Endothelial cell (in vitro differentiated cells): ENCODE data around the gene SLC5A10. TPM values are rescaled to one million over a fixed set of nuclear protein-coding genes. Genes with fewer than 3 reads are reported as not detected.
A peak's percentile ranks its signal among the peaks of the same experiment; 100 is the strongest.

Source experiments
- DNase-seq: peaks from one replicate; pipeline ENCODE4 v3.0.0; 2021; ENCODE audit warnings: low spot score
- H3K27ac Mint-ChIP-seq: one replicate; pipeline ENCODE4 v1.8.0; 2021; ENCODE audit warnings: mixed read lengths, inconsistent platforms; ENCODE audit not compliant: unreplicated experiment
- H3K27me3 Mint-ChIP-seq: one replicate; pipeline ENCODE4 v1.8.0; 2021; ENCODE audit warnings: mild to moderate bottlenecking, moderate library complexity, mixed read lengths, inconsistent platforms; ENCODE audit not compliant: unreplicated experiment
- H3K36me3 Mint-ChIP-seq: one replicate; pipeline ENCODE4 v1.8.0; 2021; ENCODE audit warnings: mild to moderate bottlenecking, low read depth, mixed read lengths, inconsistent platforms; ENCODE audit not compliant: unreplicated experiment
- H3K4me1 Mint-ChIP-seq: one replicate; pipeline ENCODE4 v1.8.0; 2021; ENCODE audit warnings: mild to moderate bottlenecking, mixed read lengths, inconsistent platforms; ENCODE audit not compliant: unreplicated experiment
- H3K4me3 Mint-ChIP-seq: one replicate; pipeline ENCODE4 v1.8.0; 2021; ENCODE audit warnings: mild to moderate bottlenecking, mixed read lengths, inconsistent platforms; ENCODE audit not compliant: unreplicated experiment
- H3K9me3 Mint-ChIP-seq: one replicate; pipeline ENCODE4 v1.8.0; 2021; ENCODE audit warnings: mixed read lengths, inconsistent platforms; ENCODE audit not compliant: unreplicated experiment
- total RNA-seq: library from RNA; stranded (reverse); fragmentation: NEBNext Ultra II Directional; extraction: Animal tissue kit (Norgen Biotek cat#: 25700); gene quantifications from one replicate; pipeline ENCODE4 v1.2.1, GENCODE V29; 2021; ENCODE audit not compliant: unreplicated experiment
- TF ChIP-seq, protein P1 (sequence below): fragments of 200-600 bp; sonication (generic); IDR thresholded peaks from one replicate; pipeline ENCODE4 v1.5.0; 2021; ENCODE audit warnings: antibody characterized with exemption; ENCODE audit not compliant: unreplicated experiment

SLC5A10 gene
- total RNA-seq, 1 donor from 2014 or later, result 0.08 TPM

GRCh38 chr17:18992454-18993130 is 40.6 kb downstream of the SLC5A10 start:
- Mint-ChIP-seq H3K27ac (no peak overlapping the region), H3K9me3 (no peaks in the 10 kb centered on the region), H3K4me1 (peaks cover 3% of the 10 kb centered on the region), H3K4me3 (no peak overlapping the region), H3K36me3 (peaks cover 4% of the 10 kb centered on the region), H3K27me3 (peaks cover 3% of the 10 kb centered on the region)
- DNase-seq, result no peak
- TF ChIP-seq, protein P1, sequence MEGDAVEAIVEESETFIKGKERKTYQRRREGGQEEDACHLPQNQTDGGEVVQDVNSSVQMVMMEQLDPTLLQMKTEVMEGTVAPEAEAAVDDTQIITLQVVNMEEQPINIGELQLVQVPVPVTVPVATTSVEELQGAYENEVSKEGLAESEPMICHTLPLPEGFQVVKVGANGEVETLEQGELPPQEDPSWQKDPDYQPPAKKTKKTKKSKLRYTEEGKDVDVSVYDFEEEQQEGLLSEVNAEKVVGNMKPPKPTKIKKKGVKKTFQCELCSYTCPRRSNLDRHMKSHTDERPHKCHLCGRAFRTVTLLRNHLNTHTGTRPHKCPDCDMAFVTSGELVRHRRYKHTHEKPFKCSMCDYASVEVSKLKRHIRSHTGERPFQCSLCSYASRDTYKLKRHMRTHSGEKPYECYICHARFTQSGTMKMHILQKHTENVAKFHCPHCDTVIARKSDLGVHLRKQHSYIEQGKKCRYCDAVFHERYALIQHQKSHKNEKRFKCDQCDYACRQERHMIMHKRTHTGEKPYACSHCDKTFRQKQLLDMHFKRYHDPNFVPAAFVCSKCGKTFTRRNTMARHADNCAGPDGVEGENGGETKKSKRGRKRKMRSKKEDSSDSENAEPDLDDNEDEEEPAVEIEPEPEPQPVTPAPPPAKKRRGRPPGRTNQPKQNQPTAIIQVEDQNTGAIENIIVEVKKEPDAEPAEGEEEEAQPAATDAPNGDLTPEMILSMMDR, result no peak

DNA sequence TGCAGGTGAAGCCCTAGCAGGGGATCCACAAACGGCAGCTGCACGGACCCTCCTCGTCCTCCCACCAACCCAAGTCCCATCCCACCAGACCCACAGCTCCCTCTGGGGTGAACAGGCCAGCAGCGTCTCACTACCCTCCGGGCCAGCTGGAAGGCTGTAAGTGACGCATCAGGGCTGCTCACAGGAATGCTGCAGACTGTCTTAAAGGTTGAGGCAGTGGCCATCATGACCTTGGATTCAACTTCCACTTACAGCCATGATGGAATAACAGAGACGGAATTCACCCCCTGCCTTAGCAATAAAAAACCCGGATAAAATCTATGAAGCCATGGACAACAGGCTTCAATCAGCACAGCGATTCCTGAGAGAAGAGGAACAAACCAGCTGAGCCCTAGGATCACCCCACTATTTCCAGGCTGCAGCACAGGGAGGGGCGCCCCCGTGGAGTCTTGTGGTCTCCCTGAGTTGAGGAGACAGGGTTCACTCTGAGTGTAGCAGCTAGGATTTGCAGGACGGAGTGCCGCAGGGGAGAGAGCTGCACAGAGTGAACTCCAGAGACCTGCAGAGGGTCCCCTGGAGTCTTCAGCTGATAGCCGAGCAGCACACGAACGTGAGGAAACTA is 42.1 kb downstream of the SLC5A10 start:
- Mint-ChIP-seq H3K9me3 (no peaks in the 10 kb centered on the region), H3K27ac (peak overlapping the region; percentile 50), H3K36me3 (peaks cover 4% of the 10 kb centered on the region), H3K4me1 (peaks cover 3% of the 10 kb centered on the region), H3K27me3 (peaks cover 3% of the 10 kb centered on the region), H3K4me3 (no peak overlapping the region)
- TF ChIP-seq, protein P1, result no peak
- DNase-seq, result no peak

GRCh38 chr17:18994631-18995030 is 42.7 kb downstream of the SLC5A10 start:
- TF ChIP-seq, protein P1, result no peak
- Mint-ChIP-seq H3K36me3 (peaks cover 4% of the 10 kb centered on the region), H3K27ac (no peak overlapping the region), H3K4me3 (no peak overlapping the region), H3K4me1 (peaks cover 3% of the 10 kb centered on the region), H3K27me3 (peaks cover 3% of the 10 kb centered on the region), H3K9me3 (no peaks in the 10 kb centered on the region)
- DNase-seq, result no peak

DNA sequence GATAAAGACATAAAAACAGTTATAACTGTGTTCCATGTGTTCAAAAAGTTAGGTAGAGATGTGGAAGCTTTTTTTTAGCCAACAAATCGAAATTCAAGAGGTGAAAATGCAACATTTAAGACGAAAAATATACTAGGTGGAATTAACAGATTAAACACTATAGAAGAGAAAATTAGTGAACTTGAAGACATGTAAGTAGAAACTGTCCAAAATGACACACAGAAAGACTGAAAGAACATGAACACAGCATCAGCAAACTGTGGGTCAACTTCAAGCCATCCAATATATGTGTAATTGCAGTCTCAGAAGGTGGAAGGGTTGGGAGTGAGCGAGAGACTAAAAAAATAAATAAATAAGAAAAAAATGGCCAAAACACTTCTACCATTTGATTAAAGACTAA is 43.3 kb downstream of the SLC5A10 start:
- peak overlapping the region; percentile 63 for H3K4me3 Mint-ChIP-seq
- DNase-seq, result no peak
- H3K27me3 Mint-ChIP-seq, result peaks cover 3% of the 10 kb centered on the region
- H3K27ac Mint-ChIP-seq, result no peak overlapping the region
- no peaks in the 10 kb centered on the region for H3K9me3 Mint-ChIP-seq
- peaks cover 3% of the 10 kb centered on the region for H3K4me1 Mint-ChIP-seq
- H3K36me3 Mint-ChIP-seq, result peaks cover 4% of the 10 kb centered on the region
- TF ChIP-seq, protein P1, result no peak

DNA sequence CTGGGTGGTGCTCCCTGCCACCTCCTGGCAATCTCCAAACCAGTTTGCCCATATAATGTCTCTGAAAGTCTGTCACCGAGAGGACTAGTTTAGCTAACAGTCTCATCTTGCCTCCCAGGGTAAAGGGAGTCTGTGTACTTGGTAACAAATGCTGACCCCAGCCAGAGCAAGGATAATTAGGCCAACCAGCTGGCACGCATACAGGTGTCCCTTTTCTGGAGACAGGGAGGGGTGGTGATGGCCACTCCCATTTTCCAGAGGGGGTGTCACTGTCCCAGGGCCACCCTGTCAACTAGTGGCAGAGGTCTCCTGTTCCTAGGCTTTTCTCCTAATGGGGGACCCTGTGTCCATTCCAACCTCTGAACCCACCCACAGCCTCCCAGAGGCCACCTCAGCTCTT is 44.5 kb downstream of the SLC5A10 start:
- TF ChIP-seq, protein P1, result no peak
- peaks cover 3% of the 10 kb centered on the region for H3K27me3 Mint-ChIP-seq
- no peak for DNase-seq
- H3K4me3 Mint-ChIP-seq, result no peak overlapping the region
- no peaks in the 10 kb centered on the region for H3K9me3 Mint-ChIP-seq
- H3K27ac Mint-ChIP-seq, result no peak overlapping the region
- peaks cover 4% of the 10 kb centered on the region for H3K36me3 Mint-ChIP-seq
- peaks cover 3% of the 10 kb centered on the region for H3K4me1 Mint-ChIP-seq
